ACHN (cell line): Measurements from ENCODE around the gene ZFP90.
"Not testable (repeated sequence)": the region's sequence is repeated elsewhere in the genome, so short reads cannot be mapped to it uniquely, and the experiment has no call there.

Experiments used
- DNase-seq: peaks from one replicate; pipeline ENCODE4 v3.0.0-alpha.2; 2015
- in situ Hi-C: cut with HindIII; loops from 2 replicates; pipeline ENCODE4 v1.10.0; 2017; ENCODE audit warnings: low sequenced_read_pairs, low pct_ligation_motif_present, low pct_unique_long_range_greater_than_20kb

Gene ZFP90

GRCh38 chr16:68538880-68539701, at the start of gene ZFP90:
TSS of gene ZFP90 (plus strand) at chr16:68539291. CDS start at chr16:68539793, 502 bp downstream.
- DNase-seq, result peak; percentile 91
- in situ Hi-C loops, result no loop called here

GRCh38 chr16:68490358-68490757, 48.7 kb upstream of the ZFP90 start:
- no peak for DNase-seq
- in situ Hi-C loops, result no loop called here

- in situ Hi-C loops, result no loop called here
- DNase-seq, result peak; percentile 78
Observed at GRCh38 chr16:68490829-68491575, 48.1 kb upstream of the ZFP90 start.

GRCh38 chr16:68491576-68491950, 47.5 kb upstream of the ZFP90 start:
- no peak for DNase-seq
- in situ Hi-C loops, result no loop called here

GRCh38 chr16:68492151-68492542, 46.9 kb upstream of the ZFP90 start:
- DNase-seq, result no peak
- in situ Hi-C loops, result no loop called here

- in situ Hi-C loops, result no loop called here
- DNase-seq, result no peak
Observed at GRCh38 chr16:68492543-68493411, 46.3 kb upstream of the ZFP90 start.

- in situ Hi-C loops, result no loop called here
- DNase-seq, result no peak
Observed at GRCh38 chr16:68493412-68494070, 45.5 kb upstream of the ZFP90 start.

GRCh38 chr16:68494261-68494660, 44.8 kb upstream of the ZFP90 start:
- DNase-seq, in situ Hi-C loops: not testable (repeated sequence)

GRCh38 chr16:68496689-68497088, 42.4 kb upstream of the ZFP90 start:
- in situ Hi-C loops, result no loop called here
- DNase-seq, result no peak

- no peak for DNase-seq
- in situ Hi-C loops, result no loop called here
Observed at GRCh38 chr16:68499006-68499405, 40.1 kb upstream of the ZFP90 start.

GRCh38 chr16:68503334-68503733, 35.8 kb upstream of the ZFP90 start:
- DNase-seq, result no peak

GRCh38 chr16:68504066-68504465, 35.0 kb upstream of the ZFP90 start:
- in situ Hi-C loops, result no loop called here
- DNase-seq, result no peak

More at GRCh38 chr16:68503334-68503733, 35.8 kb upstream of the ZFP90 start:
- in situ Hi-C loops, result no loop called here

- DNase-seq, result no peak
- in situ Hi-C loops, result no loop called here
Observed at GRCh38 chr16:68506331-68507053, 32.6 kb upstream of the ZFP90 start.

GRCh38 chr16:68508013-68508412, 31.1 kb upstream of the ZFP90 start:
- in situ Hi-C loops, result no loop called here
- no peak for DNase-seq

- DNase-seq, result no peak
- in situ Hi-C loops, result no loop called here
Observed at GRCh38 chr16:68508641-68509240, 30.4 kb upstream of the ZFP90 start.

- in situ Hi-C loops, result no loop called here
- DNase-seq, result no peak
Observed at GRCh38 chr16:68509381-68509780, 29.7 kb upstream of the ZFP90 start.

- DNase-seq, result no peak
- in situ Hi-C loops, result no loop called here
Observed at GRCh38 chr16:68510775-68511174, 28.3 kb upstream of the ZFP90 start.
